ENCODE measurements around the gene USP31.

The USP31 gene

DNA sequence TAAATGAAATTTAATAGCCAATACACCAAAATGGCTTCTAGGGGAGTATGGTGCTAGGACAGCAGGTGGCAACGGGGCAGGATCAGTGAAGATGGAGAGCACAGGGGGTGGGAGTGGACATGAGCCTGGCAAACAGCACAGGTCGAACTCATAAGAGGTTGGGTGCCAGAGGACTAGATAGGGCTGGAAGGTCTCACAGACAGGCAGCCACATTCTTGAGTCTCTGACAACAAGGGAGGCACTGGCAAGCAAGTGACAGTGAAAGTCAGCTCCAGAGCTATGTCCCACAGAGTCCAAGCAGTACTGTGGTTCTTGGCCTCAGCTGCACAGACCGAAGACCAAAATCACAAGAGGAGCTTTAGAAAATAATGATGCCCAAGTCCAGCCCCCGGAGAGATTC, 61.2 kb downstream of the USP31 start:
- DNase-seq = no peak

GRCh38 chr16:23085949-23086348, 63.3 kb downstream of the USP31 start:
- no peak for DNase-seq

GRCh38 chr16:23082161-23082788, 67.0 kb downstream of the USP31 start:
- peak; percentile 68 for DNase-seq

DNA sequence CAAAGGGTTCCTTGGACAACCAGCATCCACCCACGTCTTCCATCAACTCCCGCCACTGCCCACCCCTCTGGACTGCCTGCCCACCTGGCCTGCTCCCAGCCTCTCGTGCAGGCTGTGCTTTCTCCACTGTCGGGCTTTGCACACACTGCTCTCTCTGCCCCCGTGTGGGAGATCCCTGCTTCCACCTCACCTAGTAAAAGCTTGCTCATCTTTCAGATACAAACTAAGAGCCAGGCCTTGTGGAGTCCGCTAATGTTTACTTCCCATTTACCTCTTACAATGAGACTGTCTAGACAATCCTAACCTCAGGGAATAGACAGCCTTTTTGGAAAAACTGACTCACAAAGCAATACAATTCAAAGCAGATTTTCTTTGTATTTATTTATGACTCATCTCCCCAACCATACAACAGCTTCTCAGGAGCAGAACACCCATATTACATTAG, 67.6 kb downstream of the USP31 start:
- no peak for DNase-seq

DNA sequence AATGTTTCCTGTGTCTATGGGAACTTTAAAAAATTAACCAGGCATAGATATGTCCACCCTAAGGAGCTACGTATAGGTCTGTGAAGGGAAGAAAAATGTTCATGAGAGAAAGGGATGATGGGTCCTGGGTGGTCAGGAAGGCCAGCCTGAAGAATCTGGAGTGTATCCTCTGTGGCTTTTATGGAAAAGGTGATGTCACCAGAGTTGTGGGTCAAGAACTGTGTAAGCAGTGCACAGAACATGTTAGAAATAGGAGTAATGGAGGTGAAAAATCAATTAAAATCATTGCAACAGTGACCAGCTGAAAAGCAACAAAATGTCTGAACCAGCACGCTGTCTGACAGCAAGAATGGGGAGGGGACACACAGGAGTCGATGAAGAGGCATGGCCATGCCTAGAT, 68.5 kb downstream of the USP31 start:
- DNase-seq = no peak

DNA sequence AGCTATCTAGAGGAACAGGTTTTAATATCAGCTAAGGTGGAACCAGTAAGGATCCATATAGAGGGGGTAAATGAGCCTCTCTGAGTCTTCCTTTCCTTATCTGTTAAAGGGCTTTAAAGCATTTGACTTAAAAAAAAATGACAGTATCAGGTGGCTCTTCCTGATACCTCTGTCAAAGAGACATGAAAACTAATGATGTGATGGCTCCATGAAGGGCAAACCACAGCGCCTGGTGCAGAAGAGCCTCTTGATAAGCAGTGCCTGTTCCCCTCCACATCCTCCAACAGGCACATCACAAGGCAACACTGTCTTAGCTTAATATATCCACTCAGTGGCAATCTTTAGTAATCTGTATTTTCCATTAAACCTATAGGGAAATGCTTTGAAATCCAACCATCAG, 68.9 kb downstream of the USP31 start:
- no peak for DNase-seq

DNA sequence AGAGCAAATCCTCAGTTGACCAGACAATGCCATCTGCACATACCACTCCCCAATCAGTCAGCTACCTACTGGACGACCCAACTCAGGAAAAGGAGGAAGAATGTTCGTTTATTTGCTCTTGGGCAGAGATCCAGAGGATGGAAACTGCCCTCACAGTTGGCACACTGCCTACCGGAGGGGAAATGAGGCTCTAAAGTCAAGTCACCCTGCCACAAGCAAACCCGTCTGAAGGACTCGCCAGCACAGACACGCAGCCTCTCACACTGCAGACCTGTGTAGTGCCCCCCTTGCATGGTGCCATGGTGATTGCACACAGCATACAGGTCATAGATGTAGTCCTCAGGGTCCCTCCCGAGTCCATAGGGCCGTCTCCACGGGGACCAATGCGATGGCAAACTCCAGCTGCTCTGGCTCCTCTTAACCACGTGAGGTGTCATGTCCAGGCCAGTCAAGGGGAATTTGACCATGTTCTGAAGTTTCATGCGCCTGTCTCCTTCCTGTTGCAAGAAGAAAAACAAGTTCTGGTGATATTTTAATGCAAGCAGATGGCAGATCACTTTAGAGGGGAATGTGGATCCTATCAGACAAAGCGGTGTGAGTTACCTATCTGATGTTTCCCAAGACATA, 69.5 kb downstream of the USP31 start:
- peak; percentile 55 for DNase-seq

- no peak for DNase-seq
These were observed 74.8 kb downstream of the USP31 start for GRCh38 chr16:23074423-23074822.

- DNase-seq = no peak
These were observed 76.3 kb downstream of the USP31 start for GRCh38 chr16:23072769-23073549.

- DNase-seq = no peak
These were observed 77.1 kb downstream of the USP31 start for GRCh38 chr16:23072084-23072599.

DNA sequence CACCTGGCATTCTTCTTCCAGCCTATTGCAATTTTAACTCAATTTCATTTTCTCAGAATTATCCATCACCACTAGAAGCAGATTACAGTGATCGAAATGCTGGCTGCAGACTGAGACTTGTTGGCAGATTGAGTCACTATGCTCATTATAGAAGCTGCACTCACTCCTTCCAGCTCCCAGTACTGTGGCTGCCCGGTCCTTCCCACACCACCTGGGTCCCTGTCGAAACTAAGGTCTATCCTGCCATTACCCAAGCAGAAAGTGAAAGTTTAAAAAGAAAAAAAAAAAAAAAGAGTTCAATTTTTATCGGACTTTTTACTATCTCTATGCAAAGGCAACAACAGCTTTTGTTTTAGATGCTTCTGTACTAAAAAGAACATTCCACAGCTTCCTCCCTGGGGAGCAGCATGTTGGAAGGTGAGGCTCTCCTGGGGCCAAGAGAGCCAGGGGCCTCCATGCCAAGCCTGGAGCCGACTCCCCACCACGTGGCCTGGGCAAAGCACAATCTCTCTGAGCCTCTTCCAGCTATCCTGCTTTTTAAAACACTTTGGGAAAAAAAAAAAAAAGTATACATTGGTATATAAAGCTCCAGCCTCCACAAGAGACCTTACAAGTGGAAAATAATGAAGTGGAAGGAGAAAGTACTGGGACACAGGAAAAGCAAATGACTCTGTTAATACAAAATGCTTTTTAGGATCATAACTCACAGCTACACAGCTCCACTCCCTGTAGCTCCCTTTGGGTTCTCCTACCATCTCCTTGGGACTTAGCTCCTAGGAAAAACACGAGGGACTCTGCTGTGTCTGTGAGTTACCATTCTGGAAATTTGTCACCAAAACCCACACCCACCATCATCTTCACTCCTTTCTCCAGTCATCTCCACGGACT, 77.8 kb downstream of the USP31 start:
- DNase-seq = no peak

GRCh38 chr16:23069844-23070243, 79.4 kb downstream of the USP31 start:
- DNase-seq = no peak

- no peak for DNase-seq
These were observed 81.0 kb downstream of the USP31 start for GRCh38 chr16:23068079-23068736.

- DNase-seq = no peak
These were observed 82.6 kb downstream of the USP31 start for GRCh38 chr16:23066676-23067075.

DNA sequence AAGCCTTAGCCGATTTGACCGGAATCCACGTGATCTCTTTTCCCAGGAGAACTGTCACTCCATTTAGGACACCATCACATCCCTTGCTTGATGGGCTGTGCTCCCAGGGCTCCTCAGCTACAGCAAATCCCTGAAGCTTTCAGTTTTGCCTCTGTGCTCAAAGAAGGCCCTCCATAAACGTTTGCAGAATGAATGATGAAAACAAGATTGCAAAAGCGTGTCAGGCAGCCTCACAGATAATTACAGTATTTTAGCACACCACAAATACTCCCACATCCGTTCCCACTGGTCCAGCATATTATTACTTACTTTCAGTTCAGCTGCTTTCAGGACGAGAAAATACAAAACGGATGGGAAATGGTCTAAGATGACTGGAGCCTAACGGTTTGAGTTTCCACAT, 84.6 kb downstream of the USP31 start:
- DNase-seq = no peak

- DNase-seq = no peak
These were observed 86.7 kb downstream of the USP31 start for GRCh38 chr16:23062524-23062923.

DNA sequence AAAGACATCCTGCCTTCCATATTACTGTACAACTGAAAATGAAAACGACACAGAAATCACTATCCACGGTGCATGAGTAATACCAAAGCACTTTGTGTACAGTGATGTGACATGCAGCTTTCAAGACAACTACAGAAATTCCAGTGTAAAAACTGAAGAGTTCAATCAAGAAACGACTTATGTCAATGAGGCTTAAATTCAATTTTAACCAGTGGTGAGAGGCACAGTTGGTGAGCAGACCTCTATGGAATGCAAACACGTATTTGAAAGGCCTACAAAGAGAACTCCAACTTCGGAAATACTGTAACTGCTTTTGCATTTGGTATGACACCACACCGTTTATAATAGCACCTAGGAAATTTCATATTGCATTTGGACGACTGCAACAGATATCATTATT, 87.6 kb downstream of the USP31 start:
- no peak for DNase-seq

GRCh38 chr16:23060458-23061320, 88.6 kb downstream of the USP31 start:
- DNase-seq = peak; percentile 50

GRCh38 chr16:23059433-23059832, 89.8 kb downstream of the USP31 start:
- no peak for DNase-seq

DNA sequence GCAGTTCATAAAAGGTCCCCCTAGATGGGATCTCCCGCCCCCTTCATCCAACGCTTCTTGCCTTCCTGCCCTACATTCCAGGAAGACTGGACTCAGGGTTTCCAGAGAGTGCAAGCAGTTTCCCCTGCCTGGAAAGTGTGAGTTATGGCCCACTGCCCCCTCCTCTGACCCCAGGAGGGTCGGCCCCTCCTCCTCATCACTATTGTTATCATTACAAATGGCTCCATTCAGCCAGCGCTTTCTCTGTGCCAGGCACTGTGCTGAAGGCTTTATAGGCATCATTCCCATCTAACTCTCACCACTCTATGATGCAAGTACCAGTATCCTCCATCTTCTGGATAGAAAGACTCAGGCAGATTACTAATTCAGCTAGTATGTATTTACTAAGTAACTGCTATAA, 90.7 kb downstream of the USP31 start:
- no peak for DNase-seq

GRCh38 chr16:23057013-23057596, 92.1 kb downstream of the USP31 start:
- no peak for DNase-seq
